Neural cell (in vitro differentiated cells): Measurements from ENCODE around the gene SLMAP. TPM values are rescaled to one million over a fixed set of nuclear protein-coding genes. Genes with fewer than 3 reads are reported as not detected.

Experiments
- H2AFZ ChIP-seq: fragments of 200-600, 300-800 bp; sonication (generic), shearing (Covaris generic); 2 replicates; pipeline ENCODE4 v1.6.0; 2014; ENCODE audit warnings: low read depth, mild to moderate bottlenecking, antibody characterized with exemption, low read length, moderate library complexity
- H3F3A ChIP-seq: fragments of 200-600 bp; shearing (Covaris generic); 2 replicates; pipeline ENCODE4 v1.6.1; 2016; ENCODE audit warnings: mild to moderate bottlenecking, moderate library complexity, mixed read lengths, antibody characterized with exemption, low read length; ENCODE audit not compliant: insufficient read depth, poor library complexity, severe bottlenecking
- H3K27ac ChIP-seq: fragments of 200-600, 300-800 bp; sonication (generic), shearing (Covaris generic); 2 replicates; pipeline ENCODE4 v1.5.1; 2014; ENCODE audit warnings: mild to moderate bottlenecking, low read length, moderate library complexity
- H3K27me3 ChIP-seq: fragments of 300-800, 200-600 bp; sonication (generic), shearing (Covaris generic); 2 replicates; pipeline ENCODE4 v1.6.0; 2014; ENCODE audit warnings: mild to moderate bottlenecking, low read depth, low read length, moderate library complexity; ENCODE audit not compliant: insufficient read depth
- H3K36me3 ChIP-seq: fragments of 300-800, 200-600 bp; sonication (generic), shearing (Covaris generic); 2 replicates; pipeline ENCODE4 v1.5.1; 2014; ENCODE audit warnings: mild to moderate bottlenecking, antibody characterized with exemption, low read length, moderate library complexity; ENCODE audit not compliant: insufficient read depth
- H3K4me2 ChIP-seq: fragments of 300-800, 200-600 bp; sonication (generic), shearing (Covaris generic); 2 replicates; pipeline ENCODE4 v1.6.0; 2014; ENCODE audit warnings: mild to moderate bottlenecking, low read length
- H3K4me3 ChIP-seq: fragments of 300-800, 200-600 bp; sonication (generic), shearing (Covaris generic); 2 replicates; pipeline ENCODE4 v1.5.1; 2014; ENCODE audit warnings: mild to moderate bottlenecking, low read length, moderate library complexity
- H3K79me2 ChIP-seq: fragments of 200-600 bp; shearing (Covaris generic); replicated peaks from 2 replicates; pipeline ENCODE4 v1.6.0; 2014; ENCODE audit warnings: mild to moderate bottlenecking, low read length, moderate library complexity; ENCODE audit not compliant: insufficient read depth
- H3K9ac ChIP-seq: fragments of 300-800, 200-600 bp; sonication (generic), shearing (Covaris generic); 2 replicates; pipeline ENCODE4 v1.6.1; 2016; ENCODE audit warnings: mild to moderate bottlenecking, low read length, mixed read lengths
- H3K9me2 ChIP-seq: fragments of 200-600 bp; shearing (Covaris generic); 2 replicates; pipeline ENCODE4 v1.6.1; 2016; ENCODE audit warnings: mild to moderate bottlenecking, low read length, mixed read lengths; ENCODE audit not compliant: insufficient read depth
- H3K9me3 ChIP-seq: fragments of 200-600, 300-800 bp; sonication (generic), shearing (Covaris generic); 2 replicates; pipeline ENCODE4 v1.6.1; 2016; ENCODE audit warnings: mild to moderate bottlenecking, mixed run types, low read length, moderate library complexity, mixed read lengths
- H4K20me1 ChIP-seq: fragments of 200-600 bp; shearing (Covaris generic); 2 replicates; pipeline ENCODE4 v1.6.1; 2016; ENCODE audit warnings: mild to moderate bottlenecking, mixed run types; ENCODE audit not compliant: insufficient read depth
- EP300 ChIP-seq: fragments of 450-650 bp; conservative IDR thresholded peaks from 2 replicates; pipeline ENCODE4 v1.6.1; 2014; ENCODE audit warnings: antibody characterized with exemption, mild to moderate bottlenecking, moderate library complexity; ENCODE audit not compliant: poor library complexity, severe bottlenecking
- EZH2 ChIP-seq: fragments of 200-600, 300-800 bp; shearing (Covaris generic), sonication (generic); IDR thresholded peaks from 2 replicates; pipeline ENCODE4 v1.6.1; 2014; ENCODE audit warnings: antibody characterized with exemption, low read length, borderline replicate concordance, mild to moderate bottlenecking; ENCODE audit not compliant: insufficient read depth, poor library complexity, severe bottlenecking
- MXI1 ChIP-seq: fragments of 450-650 bp; conservative IDR thresholded peaks from 2 replicates; pipeline ENCODE4 v1.6.1; 2014; ENCODE audit warnings: antibody characterized with exemption, mild to moderate bottlenecking; ENCODE audit not compliant: poor library complexity, severe bottlenecking
- POLR2AphosphoS5 ChIP-seq: IDR thresholded peaks from 2 replicates; pipeline ENCODE4 v1.6.1; 2012
- RAD21 ChIP-seq: fragments of 450-650 bp; conservative IDR thresholded peaks from 2 replicates; pipeline ENCODE4 v1.6.1; 2014; ENCODE audit warnings: antibody characterized with exemption, mild to moderate bottlenecking, moderate library complexity
- SMC3 ChIP-seq: fragments of 450-650 bp; conservative IDR thresholded peaks from 2 replicates; pipeline ENCODE4 v1.6.1; 2014; ENCODE audit warnings: antibody characterized with exemption, mild to moderate bottlenecking, moderate library complexity; ENCODE audit not compliant: poor library complexity
- TAF1 ChIP-seq: IDR thresholded peaks from 2 replicates; pipeline ENCODE4 v1.6.1; 2012; ENCODE audit warnings: low read depth
- polyA plus RNA-seq: library from polyadenylated mRNA; depleted of rRNA; stranded (reverse); fragments of >200 nt; gene quantifications from 2 replicates; pipeline ENCODE4 v1.2.3, GENCODE V29; 2014
- TF ChIP-seq, protein P1 (sequence below): fragments of 450-650 bp; IDR thresholded peaks from 2 replicates; pipeline ENCODE4 v1.5.1; 2014; ENCODE audit warnings: antibody characterized with exemption, mild to moderate bottlenecking, moderate library complexity; ENCODE audit not compliant: poor library complexity, severe bottlenecking
- TF ChIP-seq, protein P2 (sequence below): IDR thresholded peaks from 2 replicates; pipeline ENCODE4 v1.6.1; 2012; ENCODE audit warnings: borderline replicate concordance

The SLMAP gene
- polyA plus RNA-seq, 1 donor from 2014 or later, result 42.1 TPM

- H3K9ac ChIP-seq, result no peak overlapping the region
- no peaks in the 10 kb centered on the region for H4K20me1 ChIP-seq
- no peaks in the 10 kb centered on the region for H3K27me3 ChIP-seq
- no peak overlapping the region for H2AFZ ChIP-seq
- no peaks in the 10 kb centered on the region for H3K79me2 ChIP-seq
- no peak for TF ChIP-seq SMC3
- TF ChIP-seq RAD21, result no peak
- TF ChIP-seq MXI1, result no peak
- TF ChIP-seq, protein P1, sequence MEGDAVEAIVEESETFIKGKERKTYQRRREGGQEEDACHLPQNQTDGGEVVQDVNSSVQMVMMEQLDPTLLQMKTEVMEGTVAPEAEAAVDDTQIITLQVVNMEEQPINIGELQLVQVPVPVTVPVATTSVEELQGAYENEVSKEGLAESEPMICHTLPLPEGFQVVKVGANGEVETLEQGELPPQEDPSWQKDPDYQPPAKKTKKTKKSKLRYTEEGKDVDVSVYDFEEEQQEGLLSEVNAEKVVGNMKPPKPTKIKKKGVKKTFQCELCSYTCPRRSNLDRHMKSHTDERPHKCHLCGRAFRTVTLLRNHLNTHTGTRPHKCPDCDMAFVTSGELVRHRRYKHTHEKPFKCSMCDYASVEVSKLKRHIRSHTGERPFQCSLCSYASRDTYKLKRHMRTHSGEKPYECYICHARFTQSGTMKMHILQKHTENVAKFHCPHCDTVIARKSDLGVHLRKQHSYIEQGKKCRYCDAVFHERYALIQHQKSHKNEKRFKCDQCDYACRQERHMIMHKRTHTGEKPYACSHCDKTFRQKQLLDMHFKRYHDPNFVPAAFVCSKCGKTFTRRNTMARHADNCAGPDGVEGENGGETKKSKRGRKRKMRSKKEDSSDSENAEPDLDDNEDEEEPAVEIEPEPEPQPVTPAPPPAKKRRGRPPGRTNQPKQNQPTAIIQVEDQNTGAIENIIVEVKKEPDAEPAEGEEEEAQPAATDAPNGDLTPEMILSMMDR, result no peak
- TF ChIP-seq POLR2AphosphoS5, result no peak
- no peak for TF ChIP-seq TAF1
- TF ChIP-seq, protein P2, sequence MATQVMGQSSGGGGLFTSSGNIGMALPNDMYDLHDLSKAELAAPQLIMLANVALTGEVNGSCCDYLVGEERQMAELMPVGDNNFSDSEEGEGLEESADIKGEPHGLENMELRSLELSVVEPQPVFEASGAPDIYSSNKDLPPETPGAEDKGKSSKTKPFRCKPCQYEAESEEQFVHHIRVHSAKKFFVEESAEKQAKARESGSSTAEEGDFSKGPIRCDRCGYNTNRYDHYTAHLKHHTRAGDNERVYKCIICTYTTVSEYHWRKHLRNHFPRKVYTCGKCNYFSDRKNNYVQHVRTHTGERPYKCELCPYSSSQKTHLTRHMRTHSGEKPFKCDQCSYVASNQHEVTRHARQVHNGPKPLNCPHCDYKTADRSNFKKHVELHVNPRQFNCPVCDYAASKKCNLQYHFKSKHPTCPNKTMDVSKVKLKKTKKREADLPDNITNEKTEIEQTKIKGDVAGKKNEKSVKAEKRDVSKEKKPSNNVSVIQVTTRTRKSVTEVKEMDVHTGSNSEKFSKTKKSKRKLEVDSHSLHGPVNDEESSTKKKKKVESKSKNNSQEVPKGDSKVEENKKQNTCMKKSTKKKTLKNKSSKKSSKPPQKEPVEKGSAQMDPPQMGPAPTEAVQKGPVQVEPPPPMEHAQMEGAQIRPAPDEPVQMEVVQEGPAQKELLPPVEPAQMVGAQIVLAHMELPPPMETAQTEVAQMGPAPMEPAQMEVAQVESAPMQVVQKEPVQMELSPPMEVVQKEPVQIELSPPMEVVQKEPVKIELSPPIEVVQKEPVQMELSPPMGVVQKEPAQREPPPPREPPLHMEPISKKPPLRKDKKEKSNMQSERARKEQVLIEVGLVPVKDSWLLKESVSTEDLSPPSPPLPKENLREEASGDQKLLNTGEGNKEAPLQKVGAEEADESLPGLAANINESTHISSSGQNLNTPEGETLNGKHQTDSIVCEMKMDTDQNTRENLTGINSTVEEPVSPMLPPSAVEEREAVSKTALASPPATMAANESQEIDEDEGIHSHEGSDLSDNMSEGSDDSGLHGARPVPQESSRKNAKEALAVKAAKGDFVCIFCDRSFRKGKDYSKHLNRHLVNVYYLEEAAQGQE, result no peak
- no peak for TF ChIP-seq EP300
- no peak for TF ChIP-seq EZH2
- H3K36me3 ChIP-seq, result no peaks in the 10 kb centered on the region
- no peak overlapping the region for H3K4me2 ChIP-seq
- H3K9me3 ChIP-seq, result no peaks in the 10 kb centered on the region
- no peak overlapping the region for H3K27ac ChIP-seq
- H3K9me2 ChIP-seq, result no peaks in the 10 kb centered on the region
- no peak overlapping the region for H3K4me3 ChIP-seq
- H3F3A ChIP-seq, result no peaks in the 10 kb centered on the region
Observed at GRCh38 chr3:57855943-57856342, 99.8 kb downstream of the SLMAP start.

DNA sequence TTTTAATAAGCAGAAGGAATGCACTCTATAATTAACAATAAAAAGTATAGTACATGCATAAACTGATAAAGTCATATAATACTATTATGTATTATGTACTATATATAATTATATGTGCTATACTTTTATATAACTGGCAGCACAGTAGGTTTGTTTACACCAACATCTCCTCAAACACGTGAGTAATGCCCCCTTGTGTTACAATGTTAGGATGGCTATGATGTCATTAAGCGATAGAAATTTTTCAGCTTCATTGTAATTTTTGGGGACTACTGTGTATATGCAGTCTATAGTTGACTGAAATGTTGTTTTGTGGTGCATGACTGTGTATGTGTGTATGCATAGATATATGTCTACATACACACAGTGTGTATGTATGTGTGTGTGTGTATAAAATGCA, 100.6 kb downstream of the SLMAP start:
- H3F3A ChIP-seq, result no peaks in the 10 kb centered on the region
- H3K36me3 ChIP-seq, result no peaks in the 10 kb centered on the region
- TF ChIP-seq EP300, result no peak
- no peak for TF ChIP-seq POLR2AphosphoS5
- TF ChIP-seq, protein P2, result no peak
- TF ChIP-seq SMC3, result no peak
- no peak for TF ChIP-seq TAF1
- no peak for TF ChIP-seq EZH2
- no peaks in the 10 kb centered on the region for H3K9me3 ChIP-seq
- no peaks in the 10 kb centered on the region for H3K79me2 ChIP-seq
- H4K20me1 ChIP-seq, result no peaks in the 10 kb centered on the region
- no peaks in the 10 kb centered on the region for H3K27me3 ChIP-seq
- no peak overlapping the region for H3K4me3 ChIP-seq
- no peak overlapping the region for H2AFZ ChIP-seq
- no peak overlapping the region for H3K9ac ChIP-seq
- H3K9me2 ChIP-seq, result no peaks in the 10 kb centered on the region
- H3K27ac ChIP-seq, result no peak overlapping the region
- no peak overlapping the region for H3K4me2 ChIP-seq
